ENCODE measurements around the gene UMOD. TPM values are rescaled to one million over a fixed set of nuclear protein-coding genes. Genes with fewer than 3 reads are reported as not detected.

The UMOD gene
- total RNA-seq, 2 experiments from 2014 or later: not detected

DNA sequence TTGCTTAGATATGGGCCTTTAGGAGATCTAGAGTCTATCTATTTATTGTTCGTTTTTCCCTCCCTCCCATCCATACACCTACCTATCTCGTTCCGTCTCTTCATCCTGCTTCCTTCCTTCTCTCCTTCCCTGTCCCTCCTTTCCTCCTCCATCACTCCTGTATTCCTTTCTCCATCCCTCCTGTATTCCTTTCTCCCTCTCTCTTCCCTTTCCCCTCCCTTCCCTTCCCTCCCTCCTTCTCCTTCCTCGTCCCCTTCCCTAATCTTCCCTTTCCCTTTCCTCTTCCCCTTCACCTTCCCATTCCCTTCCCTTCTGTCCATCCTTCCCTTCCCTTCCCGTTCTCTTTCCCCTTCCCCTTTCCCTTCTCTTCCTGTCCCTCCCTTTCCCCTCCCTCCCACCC, 35.8 kb downstream of the UMOD start:
- no peaks in the 10 kb centered on the region for H3K9me3 Mint-ChIP-seq
- H3K9me3 ChIP-seq (ENCODE audit: control insufficient read depth in 1 of 2, insufficient read depth in 1 of 2, low read length in 2 of 2): no peaks in the 10 kb centered on the region
- no peaks in the 10 kb centered on the region for H3K4me1 ChIP-seq (ENCODE audit: insufficient read depth, low read length)
- intact Hi-C loops (cut with DNase I, micrococcal nuclease): no loop called here
- CTCF ChIA-PET: no interaction called here
- no peaks in the 10 kb centered on the region for H3K36me3 Mint-ChIP-seq (ENCODE audit: low read depth)
- H3K36me3 ChIP-seq (ENCODE audit: insufficient read depth, low read length): no peaks in the 10 kb centered on the region
- ATAC-seq (ENCODE audit: poor library complexity) (no peak), DNase-seq (no peak)
- TF ChIP-seq, protein P1, sequence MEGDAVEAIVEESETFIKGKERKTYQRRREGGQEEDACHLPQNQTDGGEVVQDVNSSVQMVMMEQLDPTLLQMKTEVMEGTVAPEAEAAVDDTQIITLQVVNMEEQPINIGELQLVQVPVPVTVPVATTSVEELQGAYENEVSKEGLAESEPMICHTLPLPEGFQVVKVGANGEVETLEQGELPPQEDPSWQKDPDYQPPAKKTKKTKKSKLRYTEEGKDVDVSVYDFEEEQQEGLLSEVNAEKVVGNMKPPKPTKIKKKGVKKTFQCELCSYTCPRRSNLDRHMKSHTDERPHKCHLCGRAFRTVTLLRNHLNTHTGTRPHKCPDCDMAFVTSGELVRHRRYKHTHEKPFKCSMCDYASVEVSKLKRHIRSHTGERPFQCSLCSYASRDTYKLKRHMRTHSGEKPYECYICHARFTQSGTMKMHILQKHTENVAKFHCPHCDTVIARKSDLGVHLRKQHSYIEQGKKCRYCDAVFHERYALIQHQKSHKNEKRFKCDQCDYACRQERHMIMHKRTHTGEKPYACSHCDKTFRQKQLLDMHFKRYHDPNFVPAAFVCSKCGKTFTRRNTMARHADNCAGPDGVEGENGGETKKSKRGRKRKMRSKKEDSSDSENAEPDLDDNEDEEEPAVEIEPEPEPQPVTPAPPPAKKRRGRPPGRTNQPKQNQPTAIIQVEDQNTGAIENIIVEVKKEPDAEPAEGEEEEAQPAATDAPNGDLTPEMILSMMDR (IDR thresholded peaks at IDR 0.05): no peak
- no peak overlapping the region for H3K27ac Mint-ChIP-seq
- H3K4me3 Mint-ChIP-seq: no peak overlapping the region
- H3K27me3 ChIP-seq (ENCODE audit: control insufficient read depth in 1 of 2, insufficient read depth in 2 of 2, low read length in 2 of 2): no peaks in the 10 kb centered on the region
- no peaks in the 10 kb centered on the region for H3K27me3 Mint-ChIP-seq
- no peak overlapping the region for H3K4me3 ChIP-seq (ENCODE audit: low read length)
- no peak overlapping the region for H3K27ac ChIP-seq (ENCODE audit: low read depth in 1 of 2, low read length in 2 of 2)
- no peaks in the 10 kb centered on the region for H3K4me1 Mint-ChIP-seq (ENCODE audit: low read depth)
- POLR2A ChIA-PET: no interaction called here

DNA sequence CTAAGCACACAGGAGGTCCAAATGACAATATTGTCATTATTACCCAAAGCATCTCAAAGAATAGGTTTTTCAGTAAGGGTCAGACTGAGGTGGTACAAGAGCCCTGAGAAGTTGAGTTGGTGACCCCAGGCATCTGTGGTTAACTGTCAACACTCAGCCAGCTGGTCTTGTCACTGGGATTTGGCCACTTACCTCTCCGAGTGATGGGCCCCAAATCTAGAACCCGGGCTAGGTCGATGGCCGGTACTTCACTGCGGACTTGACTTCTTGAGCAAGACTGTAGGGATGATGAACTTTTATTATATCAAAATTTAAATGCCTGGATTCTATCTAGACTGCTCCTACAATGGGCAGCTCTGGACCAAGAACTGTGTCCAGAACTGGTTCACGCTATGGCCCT, 36.8 kb downstream of the UMOD start:
- POLR2A ChIA-PET: no interaction called here
- no peak for DNase-seq
- H3K9me3 Mint-ChIP-seq: no peaks in the 10 kb centered on the region

DNA sequence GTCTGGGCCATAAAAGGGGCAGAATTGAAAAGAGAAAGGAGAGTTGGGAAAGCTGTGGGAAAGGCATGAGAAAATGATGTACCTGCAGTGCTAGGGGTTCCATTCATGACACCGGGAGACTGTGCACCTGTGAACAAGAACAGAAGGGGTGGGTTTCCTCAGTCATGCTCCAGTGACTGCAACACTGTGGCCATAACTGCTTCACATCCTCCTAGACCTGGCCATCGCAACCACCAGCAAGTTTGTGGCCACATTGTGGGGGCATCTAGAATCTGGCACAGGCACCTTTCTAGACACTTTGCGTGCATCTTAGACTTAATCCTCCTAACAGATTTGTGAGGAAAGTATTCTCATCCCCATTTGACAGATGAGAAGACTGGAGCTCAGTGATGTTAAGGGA, 37.9 kb downstream of the UMOD start:
- CTCF ChIA-PET: no interaction called here
- H3K27ac ChIP-seq (ENCODE audit: low read depth in 1 of 2, low read length in 2 of 2): no peak overlapping the region
- H3K4me3 Mint-ChIP-seq: no peak overlapping the region
- no peak overlapping the region for H3K4me3 ChIP-seq (ENCODE audit: low read length)
- TF ChIP-seq, protein P1 (IDR thresholded peaks at IDR 0.05): no peak
- intact Hi-C loops (cut with DNase I, micrococcal nuclease): no loop called here
- no peaks in the 10 kb centered on the region for H3K9me3 Mint-ChIP-seq
- no peaks in the 10 kb centered on the region for H3K36me3 Mint-ChIP-seq (ENCODE audit: low read depth)
- H3K4me1 Mint-ChIP-seq (ENCODE audit: low read depth): no peaks in the 10 kb centered on the region
- H3K4me1 ChIP-seq (ENCODE audit: insufficient read depth, low read length): no peaks in the 10 kb centered on the region
- DNase-seq (no peak), ATAC-seq (ENCODE audit: poor library complexity) (no peak)
- no peaks in the 10 kb centered on the region for H3K27me3 Mint-ChIP-seq
- POLR2A ChIA-PET: no interaction called here
- no peak overlapping the region for H3K27ac Mint-ChIP-seq
- H3K9me3 ChIP-seq (ENCODE audit: control insufficient read depth in 1 of 2, insufficient read depth in 1 of 2, low read length in 2 of 2): no peaks in the 10 kb centered on the region
- no peaks in the 10 kb centered on the region for H3K27me3 ChIP-seq (ENCODE audit: control insufficient read depth in 1 of 2, insufficient read depth in 2 of 2, low read length in 2 of 2)
- H3K36me3 ChIP-seq (ENCODE audit: insufficient read depth, low read length): no peaks in the 10 kb centered on the region

More for the DNA sequence above, 36.8 kb downstream of the UMOD start:
- TF ChIP-seq, protein P1 (IDR thresholded peaks at IDR 0.05): no peak
- Histone ChIP-seq H3K9me3 (ENCODE audit: control insufficient read depth in 1 of 2, insufficient read depth in 1 of 2, low read length in 2 of 2) (no peaks in the 10 kb centered on the region), H3K36me3 (ENCODE audit: insufficient read depth, low read length) (no peaks in the 10 kb centered on the region), H3K4me3 (ENCODE audit: low read length) (no peak overlapping the region), H3K27ac (ENCODE audit: low read depth in 1 of 2, low read length in 2 of 2) (no peak overlapping the region), H3K27me3 (ENCODE audit: control insufficient read depth in 1 of 2, insufficient read depth in 2 of 2, low read length in 2 of 2) (no peaks in the 10 kb centered on the region), H3K4me1 (ENCODE audit: insufficient read depth, low read length) (no peaks in the 10 kb centered on the region)
- Mint-ChIP-seq H3K4me1 (ENCODE audit: low read depth) (no peaks in the 10 kb centered on the region), H3K4me3 (no peak overlapping the region), H3K27ac (no peak overlapping the region), H3K36me3 (ENCODE audit: low read depth) (no peaks in the 10 kb centered on the region), H3K27me3 (no peaks in the 10 kb centered on the region)
- ATAC-seq (ENCODE audit: poor library complexity): no peak
- intact Hi-C loops (cut with DNase I, micrococcal nuclease): no loop called here
- CTCF ChIA-PET: no interaction called here
